ENCODE data around the gene PRKN.

- TF ChIP-seq POLR2AphosphoS5 (IDR thresholded peaks at IDR 0.05; ENCODE audit: low read depth) (no peak), CTCF (IDR thresholded peaks at IDR 0.05; ENCODE audit: insufficient read depth, low read length) (no peak), REST (IDR thresholded peaks at IDR 0.05; ENCODE audit: insufficient replicate concordance, low read depth) (no peak)
Observed at GRCh38 chr6:161830866-161831616, 896.5 kb downstream of the PRKN start.
